Measurements from ENCODE around the gene ACOT7.
"Not testable (repeated sequence)": the region's sequence is repeated elsewhere in the genome, so short reads cannot be mapped to it uniquely, and the experiment has no call there.

ACOT7 gene

DNA sequence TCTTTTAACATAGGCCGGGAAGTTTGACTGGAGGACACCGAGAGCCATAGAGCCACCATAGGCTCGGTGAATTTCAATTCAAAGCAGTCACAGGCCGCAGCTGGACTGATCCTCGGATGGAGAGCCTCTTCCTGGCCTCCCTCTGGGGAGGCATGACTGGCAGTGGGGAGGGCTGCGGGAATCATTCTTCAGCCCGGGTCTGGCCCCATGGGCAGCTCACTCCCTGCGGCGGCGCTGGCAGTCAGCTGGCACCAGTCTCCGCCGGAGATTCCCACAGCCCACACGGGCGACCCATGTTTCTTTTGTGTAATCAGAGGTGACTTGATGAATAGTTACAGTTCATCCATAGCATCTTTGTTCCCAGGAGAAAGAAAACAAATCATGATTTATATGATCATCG is 41.6 kb upstream of the ACOT7 start:
- no peak overlapping the region for H3K4me3 ChIP-seq (ENCODE audit: low read depth, low read length)
- no peak for DNase-seq (ENCODE audit: low read depth)
- TF ChIP-seq, protein P1, sequence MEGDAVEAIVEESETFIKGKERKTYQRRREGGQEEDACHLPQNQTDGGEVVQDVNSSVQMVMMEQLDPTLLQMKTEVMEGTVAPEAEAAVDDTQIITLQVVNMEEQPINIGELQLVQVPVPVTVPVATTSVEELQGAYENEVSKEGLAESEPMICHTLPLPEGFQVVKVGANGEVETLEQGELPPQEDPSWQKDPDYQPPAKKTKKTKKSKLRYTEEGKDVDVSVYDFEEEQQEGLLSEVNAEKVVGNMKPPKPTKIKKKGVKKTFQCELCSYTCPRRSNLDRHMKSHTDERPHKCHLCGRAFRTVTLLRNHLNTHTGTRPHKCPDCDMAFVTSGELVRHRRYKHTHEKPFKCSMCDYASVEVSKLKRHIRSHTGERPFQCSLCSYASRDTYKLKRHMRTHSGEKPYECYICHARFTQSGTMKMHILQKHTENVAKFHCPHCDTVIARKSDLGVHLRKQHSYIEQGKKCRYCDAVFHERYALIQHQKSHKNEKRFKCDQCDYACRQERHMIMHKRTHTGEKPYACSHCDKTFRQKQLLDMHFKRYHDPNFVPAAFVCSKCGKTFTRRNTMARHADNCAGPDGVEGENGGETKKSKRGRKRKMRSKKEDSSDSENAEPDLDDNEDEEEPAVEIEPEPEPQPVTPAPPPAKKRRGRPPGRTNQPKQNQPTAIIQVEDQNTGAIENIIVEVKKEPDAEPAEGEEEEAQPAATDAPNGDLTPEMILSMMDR (conservative IDR thresholded peaks at IDR 0.05; ENCODE audit: low read depth, low read length): no peak

DNA sequence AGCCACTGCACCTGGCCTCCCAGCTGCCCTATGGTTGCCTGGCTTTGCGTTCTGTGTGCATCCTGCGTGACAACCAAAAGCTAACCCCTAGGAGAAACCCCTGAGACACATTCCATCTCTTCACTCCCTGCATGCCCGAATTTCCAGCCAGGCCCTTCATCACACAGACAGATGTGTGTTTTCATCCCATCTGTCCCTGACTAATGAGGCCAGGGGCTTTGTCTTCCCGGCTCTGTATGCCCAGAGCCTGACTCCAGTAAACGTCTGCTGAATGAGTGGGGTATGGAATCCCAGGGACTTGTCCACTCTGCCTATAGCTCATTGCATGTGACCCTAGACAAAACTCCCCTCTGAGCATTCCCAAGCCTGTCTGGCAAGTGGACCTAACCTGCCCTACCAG is 40.6 kb upstream of the ACOT7 start:
- TF ChIP-seq, protein P1 (conservative IDR thresholded peaks at IDR 0.05; ENCODE audit: low read depth, low read length): no peak
- DNase-seq (ENCODE audit: low read depth): no peak
- no peak overlapping the region for H3K4me3 ChIP-seq (ENCODE audit: low read depth, low read length)

DNA sequence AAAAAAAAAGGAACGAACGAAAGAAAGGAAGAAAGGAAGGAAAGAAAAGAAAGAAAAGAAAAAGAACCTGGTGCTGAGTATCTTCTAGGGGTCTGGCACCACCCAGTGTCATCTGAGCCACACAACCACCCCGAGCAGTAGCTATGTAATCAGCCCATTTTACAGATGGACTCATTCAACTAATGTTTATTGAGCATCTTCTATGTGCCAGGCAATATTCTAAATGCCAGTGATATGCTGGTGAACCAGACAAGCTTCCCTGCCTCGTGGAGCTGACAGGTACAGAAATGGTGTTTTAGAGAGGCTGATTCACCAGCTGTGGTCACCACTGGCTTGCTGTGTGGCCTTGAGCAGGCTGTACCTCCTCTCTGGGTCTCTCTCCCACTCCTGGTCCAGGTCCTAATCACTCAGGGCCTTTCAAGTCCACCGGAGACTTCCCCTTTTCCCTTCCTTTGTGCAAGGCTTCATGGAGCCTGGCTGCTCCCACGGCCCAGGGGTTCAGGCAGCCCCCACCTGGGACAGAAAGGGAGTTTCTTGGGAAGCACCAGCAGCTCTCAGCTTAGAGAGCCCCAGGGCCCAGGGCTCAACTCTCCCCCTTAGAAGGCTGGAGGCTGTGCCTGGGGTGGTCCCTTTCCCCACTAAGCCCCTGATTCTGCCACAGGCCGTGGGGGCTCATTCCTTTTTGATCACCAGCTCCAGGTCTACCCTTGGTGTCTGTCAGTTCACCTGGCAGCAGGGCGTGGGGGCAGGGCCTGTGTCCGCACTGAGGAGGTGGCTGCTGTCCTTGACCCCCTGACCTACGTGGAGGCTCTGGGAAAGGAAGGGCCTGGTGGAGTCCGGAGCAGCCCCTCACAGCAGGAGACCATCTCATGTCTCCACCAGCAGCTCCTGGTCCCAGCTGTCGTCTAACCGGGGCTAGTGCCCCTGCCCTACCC is 38.3 kb upstream of the ACOT7 start:
- DNase-seq (ENCODE audit: low read depth); H3K4me3 ChIP-seq (ENCODE audit: low read depth, low read length): not testable (repeated sequence)

DNA sequence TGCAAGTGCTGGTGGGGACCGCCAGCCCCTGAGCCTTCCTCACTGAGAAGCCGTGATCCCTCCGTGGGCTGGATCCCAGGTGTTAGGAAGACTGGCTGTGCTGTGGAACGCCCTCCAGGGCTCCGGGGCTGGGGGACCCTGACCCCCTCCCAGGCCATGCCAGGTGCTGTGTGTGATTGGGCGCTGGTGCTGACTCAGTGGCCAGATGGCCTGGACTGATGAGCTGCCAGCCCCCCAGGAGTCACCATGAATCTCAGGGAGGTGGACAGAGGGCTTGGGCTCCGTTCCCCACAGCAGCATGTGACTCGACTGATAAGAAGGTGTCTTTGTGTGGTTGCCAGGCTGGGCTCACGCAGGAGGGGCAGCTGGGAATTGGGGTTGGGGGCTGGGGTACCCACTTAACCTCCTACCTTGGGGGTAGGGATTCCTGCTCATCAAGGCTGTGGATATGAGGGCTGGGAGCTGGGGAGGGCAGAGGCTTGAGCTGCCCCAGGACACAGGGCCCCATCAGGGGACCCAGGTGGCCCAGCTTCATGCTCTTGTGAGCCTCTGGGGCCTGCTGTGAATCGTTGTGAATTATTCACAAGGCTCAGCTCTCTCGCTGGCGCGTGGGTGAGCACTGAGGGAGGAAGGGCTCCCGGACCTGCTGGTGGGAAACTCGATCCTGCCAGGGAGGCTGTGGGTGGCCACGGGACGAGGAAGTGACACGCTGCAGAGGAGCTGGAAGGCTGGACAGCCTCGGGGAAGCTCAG is 36.3 kb upstream of the ACOT7 start:
- not testable (repeated sequence) for H3K4me3 ChIP-seq (ENCODE audit: low read depth, low read length); DNase-seq (ENCODE audit: low read depth)

DNA sequence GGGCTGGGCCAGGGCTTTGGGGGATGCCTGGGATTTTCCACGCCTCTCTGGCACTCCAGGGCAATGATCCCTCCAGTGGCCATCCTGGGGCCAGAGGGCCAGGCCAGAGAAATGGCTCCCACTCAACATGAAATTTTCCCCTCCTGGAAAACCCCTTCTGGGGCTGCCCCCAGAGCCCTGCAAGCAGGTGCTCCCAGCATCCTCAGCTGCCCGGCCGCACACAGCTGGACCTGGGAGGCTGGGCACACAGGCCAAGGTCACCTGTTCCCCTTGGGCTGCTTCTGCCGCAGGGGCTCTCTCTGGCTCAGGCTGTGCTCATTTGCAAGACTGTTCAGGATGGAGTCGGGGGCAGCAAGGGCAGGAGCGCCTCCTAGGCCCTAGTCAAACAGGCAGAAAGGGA is 34.9 kb upstream of the ACOT7 start:
- not testable (repeated sequence) for DNase-seq (ENCODE audit: low read depth); H3K4me3 ChIP-seq (ENCODE audit: low read depth, low read length)

DNA sequence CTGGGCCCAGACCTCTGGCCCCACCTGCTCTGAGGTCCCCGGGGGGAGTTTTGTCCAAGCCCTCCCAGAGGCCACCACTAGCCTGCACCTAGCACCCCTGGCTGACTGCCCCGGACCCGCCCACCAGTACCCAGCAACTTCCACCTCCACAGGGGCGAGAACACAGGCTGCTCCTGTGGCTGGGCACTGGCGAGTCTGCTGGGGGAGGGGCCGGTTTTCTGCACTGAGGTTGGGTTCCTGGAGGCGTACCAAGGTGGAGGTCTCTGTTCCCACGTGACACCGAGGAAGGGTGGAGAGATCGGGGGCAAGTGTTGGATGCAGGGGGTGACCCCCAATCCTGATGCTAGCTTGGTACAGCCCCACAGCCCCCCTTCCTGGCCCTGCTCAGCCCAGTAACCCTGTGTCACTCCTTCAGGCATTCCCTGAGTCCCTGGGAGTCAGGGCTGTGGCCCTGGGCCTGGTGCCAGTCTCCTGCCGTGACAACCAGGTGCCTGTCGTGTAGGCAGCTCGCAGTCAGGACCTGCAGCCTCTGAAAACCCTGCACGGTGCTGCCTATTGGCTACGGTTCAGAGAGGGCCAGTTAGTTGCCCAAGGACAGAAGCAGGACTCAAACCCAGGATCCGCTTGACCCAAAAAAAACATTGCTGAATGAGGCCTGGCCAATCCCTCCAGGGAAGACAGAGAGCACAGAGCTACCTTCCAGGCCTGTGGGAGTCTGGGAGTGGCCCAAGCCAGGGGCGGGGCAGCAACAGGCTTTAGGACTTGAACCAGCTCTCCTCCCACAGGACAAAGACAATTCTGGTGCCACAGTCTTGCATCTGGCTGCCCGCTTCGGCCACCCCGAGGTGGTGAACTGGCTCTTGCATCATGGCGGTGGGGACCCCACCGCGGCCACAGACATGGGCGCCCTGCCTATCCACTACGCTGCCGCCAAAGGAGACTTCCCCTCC is 34.1 kb upstream of the ACOT7 start:
- H3K4me3 ChIP-seq (ENCODE audit: low read depth, low read length): no peak overlapping the region
- DNase-seq (ENCODE audit: low read depth): no peak
- TF ChIP-seq, protein P1 (conservative IDR thresholded peaks at IDR 0.05; ENCODE audit: low read depth, low read length): no peak

DNA sequence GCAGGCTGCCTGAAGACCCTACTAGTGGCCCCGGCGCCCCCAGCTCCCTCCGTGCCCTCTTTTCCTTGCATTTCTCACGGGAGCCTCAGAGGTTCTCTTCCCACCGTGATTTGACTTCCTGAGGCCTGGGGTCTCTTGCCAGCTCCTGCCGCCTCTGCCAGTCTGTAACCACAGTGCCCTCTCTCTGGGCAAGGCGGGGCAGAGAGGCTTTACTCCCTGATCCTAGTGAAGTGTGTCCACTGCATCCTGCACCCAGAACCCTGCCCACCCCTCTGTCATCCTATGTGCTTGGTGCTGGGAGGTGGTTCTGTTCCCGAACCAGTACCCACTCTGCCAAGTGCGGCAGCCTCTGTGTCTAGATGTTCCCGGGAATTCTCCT is 33.4 kb upstream of the ACOT7 start:
- TF ChIP-seq, protein P1 (conservative IDR thresholded peaks at IDR 0.05; ENCODE audit: low read depth, low read length): no peak
- H3K4me3 ChIP-seq (ENCODE audit: low read depth, low read length): no peak overlapping the region
- DNase-seq (ENCODE audit: low read depth): no peak

Measured in choroid plexus epithelial cell (primary cell).